Panc1 (cell line): ENCODE data around the gene TPBGL. TPM values are rescaled to one million over a fixed set of nuclear protein-coding genes. Genes with fewer than 3 reads are reported as not detected.
A peak's percentile ranks its signal among the peaks of the same experiment; 100 is the strongest.

Experiments used
- ATAC-seq: fragments of 200-7000 bp; cut with Tn5 transposase; 2 replicates; pipeline ENCODE4 v1.9.1; 2020; ENCODE audit warnings: mild to moderate bottlenecking, moderate library complexity
- BruUV-seq: library from RNA; stranded (reverse); fragments of 400-500 nt; replicated peaks from 2 replicates; lab custom pipeline; 2021; lab: Mats Ljungman, UMichigan
- CTCF ChIA-PET: fragments of 300-600 bp; sonication (Branson Sonifier 250); formaldehyde crosslinking; loops from one replicate; lab custom pipeline; 2022; ENCODE audit warnings: antibody characterized with exemption; lab: Charles Lee
- POLR2A ChIA-PET: fragments of 300-600 bp; sonication (Branson Sonifier 250); formaldehyde crosslinking; loops from one replicate; lab custom pipeline; 2022; ENCODE audit warnings: antibody characterized with exemption; lab: Charles Lee
- DNase-seq: peaks from one replicate; pipeline ENCODE4 v3.0.0-alpha.2; 2010; ENCODE audit warnings: low read depth, low spot score
- H3K27ac ChIP-seq: 2 replicates; pipeline ENCODE4 v1.5.1; 2011; ENCODE audit warnings: mild to moderate bottlenecking, low read length, inconsistent platforms
- H3K27me3 ChIP-seq: fragments of 200-500 bp; sonication (Bioruptor generic); 2 replicates; pipeline ENCODE4 v1.6.0; 2014; ENCODE audit warnings: low read length, inconsistent platforms; ENCODE audit not compliant: control insufficient read depth, insufficient read depth
- H3K36me3 ChIP-seq: fragments of 200-500 bp; sonication (Bioruptor generic); 2 replicates; pipeline ENCODE4 v1.5.1; 2014; ENCODE audit warnings: inconsistent platforms, mild to moderate bottlenecking, low read length, moderate library complexity; ENCODE audit not compliant: control insufficient read depth, insufficient read depth
- H3K4me1 ChIP-seq: 2 replicates; pipeline ENCODE4 v1.5.1; 2011; ENCODE audit warnings: inconsistent platforms, mild to moderate bottlenecking, low read length, moderate library complexity; ENCODE audit not compliant: control insufficient read depth, insufficient read depth
- H3K4me3 ChIP-seq, 2 experiments: 2 replicates each; pipeline ENCODE4 v1.5.1; 2011 to 2012; ENCODE audit warnings: low read depth in 2 of 2, low read length in 2 of 2, mild to moderate bottlenecking in 2 of 2, inconsistent platforms in 1 of 2, moderate library complexity in 1 of 2
- H3K9me3 ChIP-seq: fragments of 200-500 bp; sonication (Bioruptor generic); 2 replicates; pipeline ENCODE4 v1.5.1; 2014; ENCODE audit warnings: low read depth, mild to moderate bottlenecking, inconsistent platforms, low read length, moderate library complexity; ENCODE audit not compliant: control insufficient read depth, insufficient read depth
- CTCF ChIP-seq: fragments of 450-650 bp; IDR thresholded peaks from 2 replicates; pipeline ENCODE4 v1.5.1; 2017; ENCODE audit warnings: mild to moderate bottlenecking
- POLR2AphosphoS5 ChIP-seq: IDR thresholded peaks from 2 replicates; pipeline ENCODE4 v1.6.1; 2012; ENCODE audit warnings: mild to moderate bottlenecking, low read depth, low read length, moderate library complexity
- REST ChIP-seq, 2 experiments: IDR thresholded peaks; 2 replicates each; pipeline ENCODE4 v1.6.1; 2011 to 2012; ENCODE audit warnings: low read depth in 2 of 2, control low read depth in 1 of 2, low read length in 1 of 2, mild to moderate bottlenecking in 1 of 2, moderate library complexity in 1 of 2; ENCODE audit not compliant: insufficient read depth in 1 of 2
- SIN3A ChIP-seq: IDR thresholded peaks from 2 replicates; pipeline ENCODE4 v1.6.1; 2012; ENCODE audit warnings: low read depth, mild to moderate bottlenecking, low read length, moderate library complexity, borderline replicate concordance; ENCODE audit not compliant: insufficient read depth
- TCF7L2 ChIP-seq: IDR thresholded peaks from 2 replicates; pipeline ENCODE4 v1.6.1; 2011; ENCODE audit warnings: mild to moderate bottlenecking, low read depth, low read length, inconsistent platforms
- in situ Hi-C: cut with HindIII; loops from 2 replicates; pipeline ENCODE4 v1.10.0; 2016; ENCODE audit warnings: low sequenced_read_pairs, low pct_unique_long_range_greater_than_20kb
- intact Hi-C: fragments of 100-400 bp; cut with micrococcal nuclease; formaldehyde crosslinking; loops from one replicate; pipeline ENCODE4 v1.10.0; 2022; ENCODE audit not compliant: unreplicated experiment
- total RNA-seq: library from RNA; stranded (reverse); gene quantifications from one replicate; pipeline ENCODE4 v1.2.1, GENCODE V29; 2021; ENCODE audit not compliant: unreplicated experiment

The TPBGL gene
- total RNA-seq, 1 experiment from 2014 or later, result 0.54 TPM

GRCh38 chr11:75254326-75254725 lies 13.8 kb downstream of the TPBGL start:
- DNase-seq (no peak), ATAC-seq (no peak)
- intact Hi-C loops (no loop called here), in situ Hi-C loops (no loop called here)
- ChIA-PET CTCF (interaction anchor here (0.6 kb wide), 1 partner anchor 109 kb away, joined by 7 read pairs; no protein-coding TSS in a partner anchor), POLR2A (no interaction called here)
- H3K27me3 ChIP-seq, result peaks cover 4% of the 10 kb centered on the region; the same call in 1 of the 2 replicates
- TF ChIP-seq POLR2AphosphoS5 (no peak), REST (IDR thresholded peaks at IDR 0.05; ENCODE audit: insufficient read depth in 1 of 2, low read depth in 2 of 2, low read length in 1 of 2) (no peak), SIN3A (no peak), TCF7L2 (no peak), CTCF (no peak)
- H3K4me1 ChIP-seq, result no peaks in the 10 kb centered on the region
- no peak overlapping the region for H3K27ac ChIP-seq
- no peak overlapping the region for H3K4me3 ChIP-seq
- peaks cover 20% of the 10 kb centered on the region for H3K9me3 ChIP-seq
- no peaks in the 10 kb centered on the region for H3K36me3 ChIP-seq
- no TSS peak for BruUV-seq

GRCh38 chr11:75260396-75261170 lies 20.0 kb downstream of the TPBGL start:
- BruUV-seq, result TSS peak; percentile 43
- H3K9me3 ChIP-seq, result no peaks in the 10 kb centered on the region
- no peak overlapping the region for H3K27ac ChIP-seq
- ChIA-PET CTCF (interaction anchor here (0.6 kb wide), 3 partner anchors 10 to 273 kb away, joined by 3 to 8 read pairs (median 3); no protein-coding TSS in a partner anchor), POLR2A (interaction anchor here (0.6 kb wide), 1 partner anchor 537 kb away, joined by 5 read pairs; no protein-coding TSS in a partner anchor)
- H3K36me3 ChIP-seq, result no peaks in the 10 kb centered on the region
- intact Hi-C loops (no loop called here), in situ Hi-C loops (no loop called here)
- H3K4me1 ChIP-seq, result peaks cover 35% of the 10 kb centered on the region
- peak; percentile 46 for ATAC-seq
- peaks cover 4% of the 10 kb centered on the region; the same call in 1 of the 2 replicates for H3K27me3 ChIP-seq
- no peak overlapping the region for H3K4me3 ChIP-seq
- no peak for DNase-seq
- TF ChIP-seq CTCF (no peak), POLR2AphosphoS5 (peak; percentile 74), SIN3A (0 out of 2 replicates have a peak, but pooled peaks have one; percentile 2)
